HG02884 (cell line): Measurements from ENCODE around the gene TREML4.

ENCODE experiments used
- ATAC-seq: cut with Tn5 transposase; IDR thresholded peaks from one replicate; pipeline ENCODE4 v1.9.1; 2021; ENCODE audit warnings: mild to moderate bottlenecking, moderate library complexity; ENCODE audit not compliant: unreplicated experiment

Gene TREML4

DNA sequence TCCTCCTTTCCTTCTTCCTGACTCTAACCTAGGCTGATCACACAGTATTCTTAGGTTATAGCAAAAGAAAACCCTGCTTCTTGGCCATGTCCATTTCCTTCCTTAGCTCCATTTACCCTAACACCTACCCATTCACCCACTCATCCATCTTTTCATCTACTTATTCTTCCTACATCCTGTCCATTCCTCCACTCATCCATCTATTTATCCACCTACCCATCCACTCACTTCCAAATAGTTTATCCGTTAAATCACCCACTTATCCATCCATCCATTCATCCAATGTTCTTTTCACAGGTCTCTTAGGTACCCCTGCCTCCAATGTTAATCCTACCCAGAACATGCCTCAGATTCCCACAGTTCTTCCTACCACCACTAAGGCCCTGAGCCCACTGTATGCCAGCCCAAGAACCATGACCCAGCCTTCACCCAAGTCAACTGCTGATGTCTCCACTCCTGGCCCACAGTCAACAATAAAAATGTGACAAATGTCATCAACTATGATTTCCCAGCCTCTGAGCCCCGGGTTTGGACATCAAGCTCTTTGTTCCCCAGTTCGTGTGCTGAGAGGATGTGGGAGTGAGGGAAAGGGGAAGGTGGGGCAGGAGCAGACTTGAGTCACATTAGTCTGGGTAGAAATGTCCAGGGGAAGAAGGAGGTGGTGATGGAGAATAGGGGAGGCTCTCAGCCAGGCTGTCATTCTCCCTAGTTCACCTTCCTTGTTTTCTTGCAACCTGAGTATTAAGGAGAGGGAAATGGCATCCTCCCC is 24.4 kb downstream of the TREML4 start:
- ATAC-seq = no peak

DNA sequence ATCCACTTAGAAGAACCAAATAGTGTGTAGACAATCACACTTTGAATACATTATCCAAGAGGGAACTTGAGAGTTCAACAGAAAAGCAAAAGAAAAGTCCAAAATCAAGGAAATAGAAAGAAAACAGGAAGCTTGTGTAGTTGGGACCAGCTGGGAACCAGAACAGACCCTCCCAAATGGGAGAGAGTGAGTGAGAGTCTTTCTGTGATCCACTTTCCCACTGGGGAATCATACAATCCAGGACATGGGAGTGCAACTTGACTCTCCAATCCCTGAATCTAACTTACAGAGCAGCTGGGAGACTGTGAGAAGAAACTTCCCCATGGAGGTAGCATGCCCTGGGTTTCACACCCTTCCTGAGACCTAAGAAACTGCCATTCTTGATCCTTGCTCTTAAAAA is 27.0 kb downstream of the TREML4 start:
- no peak for ATAC-seq

DNA sequence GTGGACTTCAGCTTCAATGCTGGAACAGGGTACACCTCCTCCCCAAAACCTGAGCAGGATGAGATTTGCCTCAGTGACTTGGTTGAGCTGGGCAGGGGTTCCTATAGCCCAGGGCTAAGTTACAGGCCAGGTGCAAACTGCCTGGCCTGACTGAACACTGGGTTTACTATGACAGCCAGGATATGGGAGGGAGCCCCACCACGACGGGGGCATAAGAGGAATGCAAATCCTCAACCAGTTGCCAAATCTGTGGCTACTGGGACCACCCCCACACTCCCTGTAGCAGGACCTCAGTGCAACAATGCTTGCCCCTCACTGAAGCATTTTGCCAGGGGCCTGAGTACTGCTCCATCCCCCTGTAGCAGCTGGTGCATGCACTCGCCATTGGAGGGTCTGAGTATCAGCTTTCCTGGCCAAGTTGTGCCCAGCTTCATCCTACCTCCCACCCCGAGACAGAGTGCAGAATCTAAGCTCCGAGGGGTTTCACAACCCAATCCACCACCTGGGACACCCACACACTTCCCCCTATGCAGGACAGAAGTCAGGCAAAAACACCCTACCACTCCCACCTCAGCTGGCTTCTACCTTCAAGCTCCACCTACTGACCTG is 27.6 kb downstream of the TREML4 start:
- peak; percentile 31 for ATAC-seq

DNA sequence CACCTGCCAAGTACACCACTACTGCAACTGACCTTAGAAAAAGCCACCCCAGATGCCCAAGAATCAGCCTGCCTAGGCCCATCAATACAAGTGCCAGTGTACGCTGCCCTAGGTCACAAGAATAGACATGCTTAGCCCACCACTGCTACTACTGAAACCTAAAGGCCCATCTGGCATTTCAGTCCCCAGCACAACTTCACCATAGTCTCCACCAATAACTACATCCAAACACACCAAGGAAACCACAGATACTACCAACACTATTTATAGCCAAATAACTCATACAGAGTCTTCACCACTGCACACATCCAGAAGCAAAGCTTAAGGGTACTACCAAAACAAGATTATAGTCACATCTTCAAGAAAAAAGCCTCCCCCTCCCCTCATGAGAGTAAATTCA is 28.2 kb downstream of the TREML4 start:
- ATAC-seq = peak; percentile 73

DNA sequence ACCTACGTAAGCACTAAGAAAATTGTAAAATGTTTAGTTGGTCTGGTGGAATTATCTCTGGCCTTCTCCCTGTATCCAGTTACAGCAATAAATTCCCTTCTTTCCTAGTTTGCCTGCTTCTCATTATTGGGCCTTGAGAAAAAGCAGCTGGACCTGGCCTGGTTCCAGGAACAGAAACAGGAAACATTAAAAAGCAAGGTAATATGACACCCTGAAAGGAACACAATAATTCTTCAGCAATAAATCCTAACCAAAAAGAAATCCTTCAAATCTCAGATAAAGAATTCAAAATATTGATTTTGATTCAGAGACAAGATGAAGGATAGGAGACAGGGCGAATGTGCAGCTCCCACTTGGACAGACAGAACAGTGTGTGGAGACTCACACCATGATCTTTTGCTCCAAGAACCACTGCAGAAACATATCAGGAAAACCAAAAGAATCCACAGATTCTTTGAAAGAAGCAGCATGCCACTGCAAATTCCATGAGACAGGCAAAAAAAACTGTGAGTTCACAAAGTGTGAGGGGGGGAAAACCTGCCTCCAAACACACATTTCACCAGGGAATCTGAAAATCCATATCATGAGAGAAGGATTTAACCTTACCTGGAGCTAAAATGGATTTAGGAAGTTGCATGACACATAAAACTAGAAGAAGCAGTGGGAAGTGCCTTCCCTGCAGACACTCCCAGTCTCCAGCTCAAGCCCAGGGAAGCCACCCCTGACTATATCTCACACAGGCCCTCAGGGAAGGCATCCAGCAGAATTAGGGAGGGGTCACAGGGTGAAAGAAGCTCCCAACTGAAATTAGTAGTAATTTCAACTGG is 29.4 kb downstream of the TREML4 start:
- no peak for ATAC-seq

DNA sequence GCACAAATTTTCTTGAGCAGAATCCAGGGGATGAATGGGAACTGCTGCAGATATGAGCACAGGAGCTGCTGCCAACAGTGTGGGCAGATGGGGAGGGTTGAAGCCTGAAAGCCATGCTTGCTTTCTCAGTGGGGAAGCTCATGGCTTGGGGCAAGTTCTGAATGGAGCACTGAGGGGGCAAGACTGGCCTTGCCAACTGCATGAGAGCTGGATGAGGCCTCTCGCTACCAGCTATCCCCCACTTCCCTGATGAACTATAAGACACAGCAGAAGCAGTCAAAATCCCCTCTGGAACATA is 30.0 kb downstream of the TREML4 start:
- ATAC-seq = no peak

DNA sequence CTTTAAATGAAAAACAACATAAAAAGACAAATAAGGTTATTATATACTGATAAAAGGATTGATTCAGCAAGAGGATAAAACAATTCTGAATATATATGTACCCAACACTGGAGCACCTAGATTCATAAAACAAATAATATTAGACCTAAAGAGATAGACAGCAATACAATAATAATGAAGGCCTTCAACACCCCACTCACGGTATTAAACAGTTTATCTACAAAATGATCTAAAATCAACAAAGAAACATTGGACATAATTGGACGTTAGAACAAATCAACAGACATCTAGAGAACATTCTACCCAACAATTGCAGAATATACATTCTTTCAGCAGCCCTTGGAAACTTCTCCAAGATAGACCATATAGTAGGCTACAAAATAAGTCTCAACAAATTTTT is 34.3 kb downstream of the TREML4 start:
- no peak for ATAC-seq

DNA sequence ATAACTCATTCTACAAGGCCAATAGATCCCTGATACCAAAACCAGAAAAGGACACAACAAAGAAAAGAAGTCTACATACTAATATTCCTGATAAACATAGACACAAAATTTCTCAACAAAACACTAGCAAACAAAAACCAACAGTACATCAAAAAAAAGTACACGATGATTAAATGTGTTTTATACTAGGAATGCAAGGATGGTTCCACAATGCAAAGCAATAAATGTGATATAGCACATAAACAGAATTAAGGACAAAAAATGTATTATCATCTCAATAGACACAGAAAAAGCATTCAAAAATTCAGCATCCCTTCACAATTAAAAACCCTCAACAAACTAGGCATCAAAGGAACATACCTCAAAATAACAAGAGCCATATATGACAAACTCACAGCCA is 35.1 kb downstream of the TREML4 start:
- ATAC-seq = no peak

DNA sequence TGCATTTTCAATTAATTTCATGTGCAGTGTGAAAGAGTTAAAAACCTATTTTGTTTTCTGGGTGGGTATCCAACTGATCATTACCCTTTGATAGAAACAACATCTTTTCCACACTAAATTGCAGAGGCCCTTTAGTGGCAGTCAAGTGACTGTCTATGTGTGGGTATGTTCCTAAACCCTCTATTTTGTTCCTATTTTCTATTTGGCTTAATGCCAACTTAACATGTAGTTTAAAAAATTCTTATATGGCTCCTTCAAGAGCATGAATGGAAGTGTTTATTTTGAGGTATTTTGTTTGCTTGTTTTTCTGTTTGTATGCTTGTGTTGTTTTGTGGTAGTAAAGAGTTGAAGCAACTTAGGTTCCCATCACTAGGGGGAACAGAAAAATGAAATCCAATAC is 38.4 kb downstream of the TREML4 start:
- no peak for ATAC-seq

DNA sequence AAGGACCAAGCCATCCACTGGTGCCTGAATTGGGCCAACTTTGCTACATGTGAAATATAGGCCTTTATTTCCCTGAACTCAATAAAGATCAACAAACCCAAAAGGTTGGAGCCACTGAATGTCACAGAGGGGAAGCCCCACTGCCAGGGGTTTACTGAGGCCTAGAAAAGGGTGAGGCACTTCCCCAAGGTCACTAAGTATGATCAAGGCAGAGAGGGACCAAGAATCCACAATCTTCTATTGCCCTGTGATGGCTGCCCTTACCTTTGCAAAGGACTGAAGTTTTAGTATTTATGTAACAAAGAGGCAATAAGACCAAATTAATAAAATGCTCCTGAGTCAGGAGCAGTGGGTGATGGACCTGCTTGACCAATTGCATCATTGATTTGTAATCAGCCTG is 40.3 kb downstream of the TREML4 start:
- ATAC-seq = no peak

DNA sequence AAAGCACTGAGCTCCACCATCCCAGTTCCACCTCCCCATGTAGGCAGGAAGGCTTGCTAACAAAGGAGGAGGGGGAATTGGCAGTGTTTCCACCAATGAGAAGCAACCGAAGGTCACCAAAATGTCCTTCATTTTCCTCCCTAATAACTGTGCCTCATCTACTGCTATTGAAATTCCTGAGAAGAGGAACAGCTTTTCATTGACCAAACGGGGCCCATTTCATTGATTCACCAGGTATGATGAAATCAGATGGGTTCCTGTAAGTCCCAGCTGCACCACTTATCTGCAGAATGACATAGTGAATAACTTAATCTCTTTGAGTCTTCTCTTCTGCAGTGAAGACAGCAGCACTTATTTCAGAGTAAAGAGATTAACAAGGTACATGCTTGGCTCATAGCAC is 41.0 kb downstream of the TREML4 start:
- no peak for ATAC-seq

DNA sequence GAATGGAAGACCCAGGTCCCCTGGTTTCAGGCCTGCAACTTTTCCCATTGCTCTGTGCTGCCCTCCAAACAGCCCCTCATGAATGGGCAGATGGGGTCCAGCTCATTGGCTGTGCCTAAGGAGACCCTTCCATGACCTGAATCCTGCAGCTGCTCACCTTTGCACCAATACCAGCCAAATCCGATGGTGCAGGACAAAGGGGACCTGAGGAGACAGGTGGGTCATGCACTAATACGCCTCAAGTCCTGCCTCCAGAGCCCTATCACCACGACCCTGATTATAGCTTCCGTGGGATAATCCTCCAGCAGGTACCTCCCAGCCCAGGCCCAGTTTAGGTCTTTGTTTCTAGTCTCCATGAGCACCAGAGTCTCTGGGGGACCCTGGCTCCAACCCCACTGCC is 41.6 kb downstream of the TREML4 start:
- no peak for ATAC-seq

DNA sequence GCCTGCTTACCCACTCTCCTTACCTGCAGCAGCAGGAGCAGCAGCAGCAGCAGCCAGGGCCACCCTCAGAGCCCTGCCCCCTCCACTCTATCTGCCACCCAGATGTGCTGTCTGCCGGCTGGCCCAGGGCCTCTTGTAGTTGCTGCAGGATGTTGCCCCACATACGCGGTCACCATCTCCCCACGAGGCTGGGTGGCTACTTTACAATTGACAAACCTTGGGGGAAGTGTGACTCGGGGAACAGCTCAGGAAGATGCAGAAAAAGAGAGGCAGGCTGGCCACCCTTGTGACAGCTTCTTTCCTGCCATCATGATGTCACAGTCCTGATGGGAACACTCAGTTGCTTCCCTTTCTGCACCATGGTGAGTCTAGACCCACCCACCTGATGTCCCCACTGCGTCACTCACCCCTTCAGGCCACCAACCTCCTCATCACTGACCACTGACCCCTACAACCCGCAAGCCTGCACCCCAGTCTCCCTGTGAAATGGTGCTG is 43.8 kb downstream of the TREML4 start:
- no peak for ATAC-seq

DNA sequence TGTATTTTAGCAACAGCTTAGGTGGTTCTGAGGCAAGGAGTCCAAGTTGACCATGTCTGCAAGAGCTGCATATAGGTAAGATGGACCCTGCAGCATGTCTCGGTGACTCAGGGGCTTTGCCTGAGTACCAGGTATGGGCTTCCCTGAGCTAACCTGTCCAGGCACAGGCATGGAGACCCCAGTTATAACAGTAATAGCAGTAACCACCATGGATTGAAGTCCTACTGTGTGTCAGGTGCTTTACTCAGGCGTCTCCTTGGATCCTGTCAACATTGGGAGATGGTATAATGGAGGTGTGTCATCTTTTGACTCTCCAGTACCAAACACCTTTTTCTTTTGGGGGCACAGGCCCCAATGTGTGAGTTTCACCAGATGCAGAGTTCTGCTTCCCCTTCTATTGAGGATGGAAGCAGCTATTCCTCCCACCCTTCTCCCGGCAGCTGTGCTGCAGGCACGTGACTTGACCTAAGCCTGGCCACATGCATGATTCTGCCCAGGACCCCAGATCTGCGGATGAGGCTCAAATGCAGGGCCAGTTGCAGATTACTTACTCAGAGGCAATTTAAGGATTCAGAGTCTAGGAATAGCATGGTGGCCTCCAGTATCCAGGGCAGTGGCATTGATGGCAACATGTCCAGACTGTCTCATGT is 44.6 kb downstream of the TREML4 start:
- ATAC-seq = no peak

DNA sequence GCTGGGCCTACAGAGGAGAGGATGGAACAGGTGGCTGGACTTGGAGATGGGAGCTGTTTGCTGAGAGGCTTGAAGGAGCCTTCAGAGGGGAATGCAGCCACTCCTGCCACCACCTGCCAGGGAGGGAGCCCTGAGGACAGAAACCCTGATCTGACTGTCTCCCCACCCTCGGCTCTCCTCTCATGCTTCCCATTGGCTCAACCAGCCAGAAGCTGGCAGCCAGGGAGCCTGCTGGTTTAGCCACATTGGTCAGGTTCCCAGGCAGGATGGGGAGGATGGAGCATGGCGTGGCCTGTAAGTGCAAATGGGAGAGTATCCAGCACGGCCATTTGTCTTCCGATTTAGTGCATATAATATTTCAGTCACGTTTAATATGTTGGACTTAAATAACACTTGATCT is 45.6 kb downstream of the TREML4 start:
- ATAC-seq = no peak

DNA sequence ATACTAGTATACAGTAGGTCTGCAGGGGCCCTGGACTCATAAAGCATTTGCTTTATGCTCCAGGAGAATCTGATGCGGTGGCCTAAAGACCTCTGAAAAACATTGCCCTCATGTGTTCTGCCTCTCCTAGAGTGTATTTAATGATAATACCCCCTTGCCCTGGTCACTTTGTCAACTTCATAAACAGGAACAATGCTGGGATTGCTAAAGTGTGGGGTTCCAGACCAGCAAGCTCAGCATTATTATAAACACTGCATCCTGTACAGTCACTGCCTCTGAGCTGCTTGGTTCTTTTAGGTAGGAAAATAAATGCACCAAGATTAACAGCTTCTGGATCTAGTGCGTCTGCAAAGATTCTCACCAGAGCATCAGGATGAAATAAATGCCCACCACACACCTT is 46.1 kb downstream of the TREML4 start:
- no peak for ATAC-seq

DNA sequence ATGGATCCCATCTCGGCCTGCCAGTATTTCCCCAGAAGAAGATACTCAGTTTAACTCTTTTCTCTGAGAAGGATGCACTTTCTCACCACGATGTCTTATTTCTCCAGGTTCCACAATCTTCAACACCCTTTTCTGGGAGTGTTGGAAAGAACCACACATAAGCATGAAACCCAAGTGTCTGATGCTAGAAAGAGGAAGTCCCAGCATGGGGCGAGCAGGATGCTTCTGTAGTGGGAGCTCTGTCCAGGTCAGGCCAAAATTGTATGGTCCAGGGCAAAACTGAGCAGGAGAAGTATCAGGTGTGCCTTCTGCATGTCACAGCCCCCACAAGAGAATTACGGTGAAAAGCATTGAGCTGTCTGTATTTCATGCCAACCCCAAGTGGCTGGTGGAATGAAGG is 47.3 kb downstream of the TREML4 start:
- ATAC-seq = no peak

DNA sequence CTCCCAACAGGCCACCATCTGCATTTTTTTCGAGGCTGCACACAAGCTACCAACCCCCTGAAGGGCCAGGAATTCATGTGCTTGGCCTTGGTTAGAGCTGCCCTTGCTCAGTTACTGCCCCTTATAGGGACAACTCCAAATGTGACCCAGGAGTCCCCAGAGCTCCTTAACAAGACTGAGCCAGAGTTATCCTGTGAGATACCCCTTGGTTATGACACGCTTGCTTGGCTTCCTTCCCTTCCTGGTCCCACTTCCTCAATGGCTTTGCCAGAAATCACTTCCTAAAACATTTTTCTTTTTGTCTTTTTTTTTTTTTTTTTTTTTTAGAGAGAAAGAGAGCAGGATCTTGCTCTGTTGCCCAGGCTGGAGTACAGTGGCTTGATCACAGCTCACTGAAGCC is 49.5 kb downstream of the TREML4 start:
- ATAC-seq = no peak

DNA sequence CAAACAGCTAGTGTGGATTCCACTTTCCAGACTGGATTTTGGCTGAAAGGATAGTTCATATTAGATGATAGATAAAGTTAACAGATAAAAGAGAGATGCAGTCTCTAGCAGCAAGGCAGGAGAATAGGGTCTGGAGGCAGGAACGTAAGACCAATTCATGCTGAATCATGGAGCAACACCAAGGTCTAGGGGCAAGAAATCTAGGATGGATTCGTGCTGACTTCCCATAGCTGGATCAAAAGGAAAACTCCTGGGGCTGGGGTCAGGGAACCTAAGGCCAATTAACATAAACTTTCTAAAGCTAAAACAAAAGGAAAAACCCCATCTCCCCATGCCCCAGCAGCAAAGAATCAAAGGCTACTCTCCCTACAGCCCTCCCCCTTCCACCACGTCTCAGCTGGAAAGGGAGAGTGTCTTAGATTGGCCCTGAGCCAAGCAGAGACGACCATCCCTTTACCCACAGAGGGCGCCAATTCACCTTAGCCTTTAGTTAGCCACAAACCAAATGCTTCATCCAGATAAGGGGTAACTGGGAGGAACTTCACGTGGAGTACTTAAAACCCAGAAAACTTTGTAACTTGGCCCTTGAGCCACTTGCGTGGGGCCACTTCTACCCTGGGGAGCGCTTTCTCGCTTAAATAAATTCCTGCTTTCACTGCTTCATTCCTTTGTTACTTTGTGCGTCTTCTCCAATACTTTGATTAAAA is 50.7 kb downstream of the TREML4 start:
- no peak for ATAC-seq

DNA sequence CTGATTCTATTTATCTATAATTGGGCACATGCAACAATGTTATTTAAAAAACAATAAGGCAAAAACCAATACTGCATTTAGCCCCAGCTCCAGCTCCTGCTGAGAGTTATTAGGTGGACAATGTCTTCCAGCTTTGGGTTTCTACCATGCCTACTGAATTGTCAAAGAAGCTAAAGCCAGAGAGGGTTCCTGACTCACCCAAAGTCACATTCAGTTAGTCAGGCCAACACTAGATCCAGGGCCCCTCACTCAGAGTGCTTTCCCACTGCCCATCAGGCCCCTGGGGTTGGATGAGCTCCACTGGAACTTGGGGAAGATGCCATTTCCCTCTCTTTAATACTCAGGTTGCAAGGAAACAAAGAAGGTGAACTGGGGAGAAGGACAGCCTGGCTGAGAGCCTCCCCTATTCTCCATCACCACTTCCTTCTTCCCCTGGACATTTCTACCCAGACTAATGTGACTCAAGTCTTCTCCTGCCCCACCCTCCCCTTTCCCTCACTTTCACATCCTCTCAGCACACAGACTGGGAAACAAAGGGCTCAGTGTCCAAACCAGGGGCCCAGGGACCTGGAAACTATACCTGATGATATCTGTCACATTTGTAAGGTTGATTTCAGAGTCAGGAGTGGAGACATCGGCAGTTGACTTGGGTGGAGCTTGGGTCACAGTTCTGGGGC is 52.4 kb downstream of the TREML4 start:
- no peak for ATAC-seq
